ENCODE data around the gene CCDC57.

Gene CCDC57

GRCh38 chr17:82055965-82056728 is 156.5 kb downstream of the CCDC57 start:
- no peaks in the 10 kb centered on the region for H3K27me3 ChIP-seq (ENCODE audit: insufficient read depth, low read length, poor library complexity)
- H3K79me2 ChIP-seq (ENCODE audit: insufficient read depth, low read length): peaks cover 33% of the 10 kb centered on the region
- ATAC-seq (ENCODE audit: insufficient read depth, low read depth): no peak
- peak; percentile 6 for DNase-seq
- peaks cover 30% of the 10 kb centered on the region for H3K4me1 ChIP-seq (ENCODE audit: insufficient read depth, low read length)
- TF ChIP-seq EZH2 (IDR thresholded peaks at IDR 0.05; ENCODE audit: borderline replicate concordance, low read depth, low read length, severe bottlenecking): no peak
- no peak for TF ChIP-seq CTCF (IDR thresholded peaks at IDR 0.05; ENCODE audit: borderline replicate concordance, extremely low read depth, low read length, poor library complexity, severe bottlenecking)
- no peak overlapping the region for H3K9ac ChIP-seq (ENCODE audit: low read depth, low read length)
- H4K20me1 ChIP-seq (ENCODE audit: insufficient read depth, low read length): peaks cover 69% of the 10 kb centered on the region
- H3K27ac ChIP-seq (ENCODE audit: low read length): no peak overlapping the region
- H3K36me3 ChIP-seq (ENCODE audit: insufficient read depth, low read length): peaks cover 84% of the 10 kb centered on the region
- H2AFZ ChIP-seq (ENCODE audit: low read depth, low read length): no peak overlapping the region
- H3K4me2 ChIP-seq (ENCODE audit: insufficient read depth, low read length): no peak overlapping the region
- no peak overlapping the region for H3K4me3 ChIP-seq (ENCODE audit: low read depth in 1 of 2, low read length in 2 of 2)
- no peaks in the 10 kb centered on the region for H3K9me3 ChIP-seq (ENCODE audit: insufficient read depth, low read length, severe bottlenecking)

- TF ChIP-seq EZH2 (IDR thresholded peaks at IDR 0.05; ENCODE audit: borderline replicate concordance, low read depth, low read length, severe bottlenecking) (no peak), CTCF (IDR thresholded peaks at IDR 0.05; ENCODE audit: borderline replicate concordance, extremely low read depth, low read length, poor library complexity, severe bottlenecking) (no peak)
- DNase-seq (no peak), ATAC-seq (ENCODE audit: insufficient read depth, low read depth) (no peak)
- Histone ChIP-seq H4K20me1 (ENCODE audit: insufficient read depth, low read length) (peaks cover 65% of the 10 kb centered on the region), H3K79me2 (ENCODE audit: insufficient read depth, low read length) (peaks cover 40% of the 10 kb centered on the region), H3K4me3 (ENCODE audit: low read depth in 1 of 2, low read length in 2 of 2) (no peak overlapping the region), H3K4me1 (ENCODE audit: insufficient read depth, low read length) (peaks cover 38% of the 10 kb centered on the region), H3K9ac (ENCODE audit: low read depth, low read length) (no peak overlapping the region), H2AFZ (ENCODE audit: low read depth, low read length) (no peak overlapping the region), H3K27ac (ENCODE audit: low read length) (no peak overlapping the region; the same call in 1 of the 2 replicates), H3K27me3 (ENCODE audit: insufficient read depth, low read length, poor library complexity) (no peaks in the 10 kb centered on the region), H3K36me3 (ENCODE audit: insufficient read depth, low read length) (peaks cover 77% of the 10 kb centered on the region), H3K9me3 (ENCODE audit: insufficient read depth, low read length, severe bottlenecking) (no peaks in the 10 kb centered on the region), H3K4me2 (ENCODE audit: insufficient read depth, low read length) (peak overlapping the region; percentile 12; the same call in 1 of the 2 replicates)
Measured at GRCh38 chr17:82055023-82055964, 157.3 kb downstream of the CCDC57 start.

GRCh38 chr17:82054351-82055022 is 158.2 kb downstream of the CCDC57 start:
- H3K9ac ChIP-seq (ENCODE audit: low read depth, low read length): no peak overlapping the region
- H4K20me1 ChIP-seq (ENCODE audit: insufficient read depth, low read length): peaks cover 59% of the 10 kb centered on the region
- no peak for DNase-seq
- H2AFZ ChIP-seq (ENCODE audit: low read depth, low read length): no peak overlapping the region
- H3K36me3 ChIP-seq (ENCODE audit: insufficient read depth, low read length): peaks cover 76% of the 10 kb centered on the region
- H3K4me2 ChIP-seq (ENCODE audit: insufficient read depth, low read length): peak overlapping the region; percentile 92
- no peak overlapping the region for H3K4me3 ChIP-seq (ENCODE audit: low read depth in 1 of 2, low read length in 2 of 2)
- peaks cover 46% of the 10 kb centered on the region for H3K4me1 ChIP-seq (ENCODE audit: insufficient read depth, low read length)
- H3K27me3 ChIP-seq (ENCODE audit: insufficient read depth, low read length, poor library complexity): no peaks in the 10 kb centered on the region
- H3K9me3 ChIP-seq (ENCODE audit: insufficient read depth, low read length, severe bottlenecking): no peaks in the 10 kb centered on the region
- ATAC-seq (ENCODE audit: insufficient read depth, low read depth): no peak
- no peak overlapping the region for H3K27ac ChIP-seq (ENCODE audit: low read length)
- no peak for TF ChIP-seq CTCF (IDR thresholded peaks at IDR 0.05; ENCODE audit: borderline replicate concordance, extremely low read depth, low read length, poor library complexity, severe bottlenecking)
- TF ChIP-seq EZH2 (IDR thresholded peaks at IDR 0.05; ENCODE audit: borderline replicate concordance, low read depth, low read length, severe bottlenecking): no peak
- peaks cover 40% of the 10 kb centered on the region for H3K79me2 ChIP-seq (ENCODE audit: insufficient read depth, low read length)
